Measurements from ENCODE around the gene CDC14B.

GRCh38 chr9:96617439-96618185, 2.0 kb downstream of the CDC14B start:
- TF ChIP-seq CTCF (IDR thresholded peaks at IDR 0.05), result no peak
- no peak for TF ChIP-seq EZH2 (IDR thresholded peaks at IDR 0.05)
